Nephron (organoid): ENCODE data around the gene SPHKAP.
A peak's percentile ranks its signal among the peaks of the same experiment; 100 is the strongest.
"Not testable (repeated sequence)": the region's sequence is repeated elsewhere in the genome, so short reads cannot be mapped to it uniquely, and the experiment has no call there.

ENCODE experiments used
- H3K27ac Mint-ChIP-seq, 3 experiments: 2 replicates each; pipeline ENCODE4 v1.8.0; 2020; ENCODE audit warnings: mixed read lengths in 3 of 3, mild to moderate bottlenecking in 2 of 3, moderate library complexity in 1 of 3
- H3K27me3 Mint-ChIP-seq: 2 replicates; pipeline ENCODE4 v1.8.0; 2021; ENCODE audit warnings: low read depth, mild to moderate bottlenecking, moderate library complexity, mixed read lengths
- H3K36me3 Mint-ChIP-seq: 2 replicates; pipeline ENCODE4 v1.8.0; 2020; ENCODE audit warnings: low read depth, mixed read lengths
- H3K4me1 Mint-ChIP-seq: 2 replicates; pipeline ENCODE4 v1.8.0; 2020; ENCODE audit warnings: mixed read lengths
- H3K4me3 Mint-ChIP-seq, 3 experiments: 2 replicates each; pipeline ENCODE4 v1.8.0; 2020; ENCODE audit warnings: mild to moderate bottlenecking in 3 of 3, mixed read lengths in 3 of 3, moderate library complexity in 2 of 3
- H3K9me3 Mint-ChIP-seq: 2 replicates; pipeline ENCODE4 v1.8.0; 2020; ENCODE audit warnings: mixed read lengths
- CTCF ChIP-seq, 3 experiments: fragments of 200-600 bp; sonication (generic); IDR thresholded peaks; one replicate each; pipeline ENCODE4 v1.5.0; 2021; ENCODE audit warnings: antibody characterized with exemption in 3 of 3; ENCODE audit not compliant: unreplicated experiment in 3 of 3

Gene SPHKAP

GRCh38 chr2:227960317-227960716, 221.2 kb downstream of the SPHKAP start:
- Mint-ChIP-seq H3K36me3 (no peaks in the 10 kb centered on the region), H3K9me3 (peaks cover 2% of the 10 kb centered on the region), H3K4me3 (no peak overlapping the region), H3K4me1 (no peaks in the 10 kb centered on the region), H3K27me3 (no peaks in the 10 kb centered on the region), H3K27ac (no peak overlapping the region)
- TF ChIP-seq CTCF (IDR thresholded peaks at IDR 0.05; ENCODE audit: unreplicated experiment in 3 of 3) = no peak

- H3K27ac Mint-ChIP-seq = no peak overlapping the region
These were observed 238.5 kb downstream of the SPHKAP start for GRCh38 chr2:227942965-227943364.

GRCh38 chr2:227942021-227942420, 239.5 kb downstream of the SPHKAP start:
- H3K4me1 Mint-ChIP-seq = no peaks in the 10 kb centered on the region
- no peak for TF ChIP-seq CTCF (IDR thresholded peaks at IDR 0.05; ENCODE audit: unreplicated experiment in 3 of 3)

More at GRCh38 chr2:227942965-227943364, 238.5 kb downstream of the SPHKAP start:
- Mint-ChIP-seq H3K27me3 (no peaks in the 10 kb centered on the region), H3K9me3 (peaks cover 6% of the 10 kb centered on the region), H3K4me1 (no peaks in the 10 kb centered on the region), H3K36me3 (no peaks in the 10 kb centered on the region), H3K4me3 (no peak overlapping the region)
- no peak for TF ChIP-seq CTCF (IDR thresholded peaks at IDR 0.05; ENCODE audit: unreplicated experiment in 3 of 3)

GRCh38 chr2:227939271-227940027, 242.0 kb downstream of the SPHKAP start:
- no peaks in the 10 kb centered on the region for H3K27me3 Mint-ChIP-seq
- no peak overlapping the region for H3K4me3 Mint-ChIP-seq
- no peak overlapping the region for H3K27ac Mint-ChIP-seq
- peak; percentile 23 to 53 (median 33) for TF ChIP-seq CTCF (IDR thresholded peaks at IDR 0.05; ENCODE audit: unreplicated experiment in 3 of 3)
- H3K9me3 Mint-ChIP-seq = no peaks in the 10 kb centered on the region
- H3K4me1 Mint-ChIP-seq = no peaks in the 10 kb centered on the region
- no peaks in the 10 kb centered on the region for H3K36me3 Mint-ChIP-seq

More at GRCh38 chr2:227942021-227942420, 239.5 kb downstream of the SPHKAP start:
- H3K36me3 Mint-ChIP-seq = no peaks in the 10 kb centered on the region
- no peak overlapping the region for H3K27ac Mint-ChIP-seq
- H3K4me3 Mint-ChIP-seq = no peak overlapping the region
- no peaks in the 10 kb centered on the region for H3K27me3 Mint-ChIP-seq
- peaks cover 6% of the 10 kb centered on the region for H3K9me3 Mint-ChIP-seq

- H3K4me1 Mint-ChIP-seq, H3K27me3 Mint-ChIP-seq, H3K9me3 Mint-ChIP-seq, H3K36me3 Mint-ChIP-seq, H3K27ac Mint-ChIP-seq, H3K4me3 Mint-ChIP-seq: not testable (repeated sequence)
These were observed 245.2 kb downstream of the SPHKAP start for GRCh38 chr2:227936249-227936648.

- TF ChIP-seq CTCF (IDR thresholded peaks at IDR 0.05; ENCODE audit: unreplicated experiment in 3 of 3) = no peak
- Mint-ChIP-seq H3K27ac (no peak overlapping the region), H3K36me3 (no peaks in the 10 kb centered on the region), H3K4me1 (no peaks in the 10 kb centered on the region), H3K4me3 (no peak overlapping the region), H3K27me3 (peaks cover 5% of the 10 kb centered on the region), H3K9me3 (peaks cover 2% of the 10 kb centered on the region)
These were observed 247.6 kb downstream of the SPHKAP start for GRCh38 chr2:227933884-227934283.
